Left forelimb (tissue), 1 donor: ENCODE measurements around the gene LMO1.
A peak's percentile ranks its signal among the peaks of the same experiment; 100 is the strongest.

Experiments
- DNase-seq: peaks from one replicate; pipeline ENCODE4 v3.0.0-alpha.2; 2018; ENCODE audit warnings: low spot score

LMO1 gene

DNA sequence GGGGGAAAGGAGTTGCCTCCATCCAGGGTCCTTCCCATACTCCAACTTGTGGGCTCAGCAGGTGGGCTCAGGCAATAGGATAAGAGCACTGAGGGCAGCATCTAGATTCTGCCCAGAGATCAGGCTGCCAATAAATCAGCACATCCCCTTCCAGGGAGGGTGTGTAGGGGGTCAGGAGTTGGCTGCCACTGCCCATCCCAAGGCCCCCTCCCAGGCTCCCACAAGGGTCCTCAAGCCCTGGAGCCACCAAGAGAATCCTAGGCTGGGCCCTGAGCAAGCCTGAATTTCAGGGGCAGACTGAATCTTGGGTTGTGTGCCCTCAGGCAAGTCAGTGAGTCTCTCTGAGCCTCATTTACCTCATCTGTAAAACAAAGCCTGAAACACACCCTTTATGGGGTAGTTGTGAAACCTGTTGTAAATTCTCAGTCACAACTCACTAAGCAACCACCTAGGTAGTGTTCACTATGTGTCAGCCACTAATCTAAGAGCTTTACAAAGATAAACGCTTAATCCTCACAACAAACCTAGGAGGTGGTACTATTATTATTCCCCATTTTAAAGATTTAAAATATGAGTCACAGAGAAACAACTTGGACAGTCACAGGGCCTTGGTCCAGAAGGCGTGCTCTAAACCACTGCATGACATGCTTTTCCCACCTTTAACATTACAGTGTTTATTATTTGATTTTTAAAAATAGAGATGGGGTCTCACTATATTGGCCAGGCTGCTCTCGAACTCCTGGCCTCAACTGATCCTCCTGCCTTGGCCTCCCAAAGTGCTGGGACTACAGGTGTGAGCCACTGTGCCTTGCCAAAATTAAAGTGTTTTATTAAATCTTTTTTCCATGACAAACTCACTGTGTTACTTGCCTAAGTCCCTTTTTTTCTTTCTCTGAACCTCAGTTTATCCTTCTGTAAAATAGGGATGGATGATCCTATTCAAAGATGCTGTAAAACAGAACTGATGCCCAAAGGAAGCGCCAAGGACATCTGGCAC, 36.2 kb downstream of the LMO1 start:
- no peak for DNase-seq

DNA sequence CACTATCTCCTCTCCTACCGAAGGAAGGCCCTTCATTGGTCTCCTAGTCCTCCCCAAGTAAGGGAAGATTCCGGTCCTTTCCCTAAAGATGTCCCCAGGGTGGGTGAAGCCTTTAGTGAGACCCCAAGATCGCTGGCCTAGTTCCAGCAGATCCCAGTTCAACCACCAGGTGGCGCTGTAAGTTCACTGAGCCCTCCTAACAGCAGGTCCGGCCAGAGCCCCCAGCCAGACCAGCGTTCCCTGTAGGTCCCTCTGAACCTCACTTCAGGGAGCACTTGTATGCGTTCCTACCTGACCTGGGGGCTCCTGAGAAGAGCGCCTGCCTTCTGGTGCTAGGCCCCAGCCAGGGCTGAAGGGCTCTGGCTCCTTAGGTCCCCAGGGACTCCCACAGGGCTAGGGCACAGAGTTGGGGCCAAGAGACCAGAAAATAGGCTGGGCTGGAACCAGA, 38.1 kb downstream of the LMO1 start:
- peak; percentile 84 for DNase-seq

DNA sequence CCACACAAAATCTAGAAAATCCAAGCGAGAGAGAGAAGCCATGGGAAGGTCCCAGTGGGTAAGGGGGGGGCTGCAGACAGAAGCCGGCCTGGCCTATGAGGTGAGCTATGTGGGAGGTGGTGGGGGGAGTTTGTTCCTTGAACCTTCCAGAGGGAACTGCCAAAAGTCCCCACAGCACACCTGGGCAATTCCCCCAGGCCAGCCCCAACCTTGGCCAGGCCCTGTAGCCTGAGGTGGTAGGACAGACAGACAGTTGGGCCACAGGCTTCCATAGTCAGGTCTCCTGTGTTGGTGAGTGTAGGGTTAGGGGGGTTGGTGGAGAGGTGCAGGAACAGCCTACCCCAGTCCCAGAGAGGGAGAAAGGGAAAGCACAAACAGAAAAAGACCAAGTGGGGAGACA, 39.0 kb downstream of the LMO1 start:
- no peak for DNase-seq

DNA sequence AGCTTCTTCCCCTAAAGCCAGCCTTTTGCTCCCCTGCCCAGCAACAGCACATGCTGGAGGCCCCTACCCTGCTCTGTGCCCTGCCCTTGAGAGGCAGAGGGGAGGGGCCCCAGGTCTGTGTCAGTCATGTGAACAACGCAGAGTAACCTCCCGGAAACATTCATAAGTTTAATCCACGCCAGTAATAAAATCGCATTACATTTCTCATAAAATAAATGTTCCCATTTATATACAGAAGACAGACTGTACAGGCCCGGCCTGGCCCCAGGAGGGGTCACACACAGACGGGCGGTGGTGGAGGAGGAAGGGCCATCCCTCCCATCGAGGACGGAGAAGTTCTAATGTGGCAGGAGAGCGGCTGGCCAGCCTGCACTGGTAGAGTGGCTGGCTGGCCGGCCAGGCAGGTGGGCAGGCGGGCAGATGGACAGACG, 39.5 kb downstream of the LMO1 start:
- no peak for DNase-seq

DNA sequence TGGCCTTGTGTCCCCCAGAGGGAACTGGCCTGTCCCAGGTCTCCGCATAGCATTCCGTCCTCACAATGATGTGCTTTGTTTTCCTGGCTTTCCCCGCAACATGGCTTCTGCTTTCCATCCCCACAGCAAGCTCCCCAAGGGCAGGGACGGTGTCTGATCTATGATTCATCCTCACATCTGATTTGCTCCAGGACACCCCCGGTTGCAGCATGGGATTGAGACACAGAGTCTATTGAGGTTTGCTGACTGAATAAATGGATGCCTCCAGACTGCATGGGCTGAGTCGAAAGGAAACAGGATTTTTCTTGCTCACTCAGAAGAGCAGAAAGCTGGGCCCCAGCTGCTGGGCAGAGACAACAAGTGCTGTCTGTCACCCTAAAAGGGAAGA, 40.2 kb downstream of the LMO1 start:
- DNase-seq = no peak

DNA sequence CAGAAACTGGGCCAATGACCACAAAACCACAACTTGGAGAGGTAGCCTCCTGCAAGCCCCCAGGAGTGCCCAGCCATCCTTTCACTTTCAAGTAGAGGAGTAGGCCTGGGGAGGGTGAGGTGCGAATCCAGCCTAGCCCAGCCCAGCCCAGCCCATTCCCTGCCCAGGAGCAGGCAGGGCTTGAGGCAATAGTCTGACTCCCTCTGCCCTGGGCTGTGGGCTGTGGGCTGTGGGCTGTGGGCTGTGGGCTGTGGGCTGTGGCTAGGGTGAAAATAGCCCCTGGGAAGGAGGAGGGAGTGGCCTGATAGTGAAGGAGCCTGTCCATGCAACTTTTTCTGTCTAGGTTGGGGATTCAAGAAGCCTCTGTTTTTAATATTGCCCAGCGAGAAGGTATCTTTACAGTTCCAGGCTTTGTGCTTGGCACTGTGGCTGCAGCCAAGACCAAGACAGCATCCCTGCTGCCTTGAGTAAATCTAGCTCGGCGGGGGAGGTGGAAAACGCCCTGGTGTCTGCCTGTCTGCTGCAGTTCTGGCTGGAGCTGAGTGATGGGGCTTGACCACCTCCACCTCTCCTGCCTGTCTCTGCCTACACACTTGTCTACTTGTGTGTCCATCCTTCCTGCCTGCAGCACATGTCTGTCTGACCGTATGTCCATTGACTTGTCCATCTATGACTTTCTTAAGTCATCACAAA, 40.7 kb downstream of the LMO1 start:
- DNase-seq = no peak

DNA sequence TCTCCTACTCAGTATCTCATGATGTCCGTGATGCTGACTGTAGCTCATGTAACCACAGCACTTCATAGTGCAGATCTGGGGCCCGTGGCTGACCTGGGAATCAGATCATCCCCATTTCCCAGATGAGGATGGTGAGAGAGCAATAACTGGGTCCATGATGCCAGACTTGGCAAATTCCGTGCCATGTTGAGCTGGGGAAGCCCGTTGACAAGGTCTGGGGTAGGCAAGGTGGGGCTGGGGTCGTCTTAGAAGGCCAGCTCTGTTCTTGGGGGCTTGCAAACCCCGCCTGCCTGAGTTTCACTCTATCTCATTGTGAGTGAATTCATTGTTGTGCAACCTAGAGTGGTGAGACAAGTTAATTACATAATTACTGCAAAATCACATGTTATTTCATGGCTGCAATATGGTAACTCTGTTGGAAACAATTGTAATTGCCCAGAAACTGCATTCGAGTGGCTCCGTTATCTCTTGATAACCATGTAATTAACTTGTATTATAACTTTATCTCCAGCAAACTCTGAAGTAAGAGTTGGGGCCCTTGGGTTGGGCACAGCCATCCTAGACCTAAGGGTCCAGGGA, 41.7 kb downstream of the LMO1 start:
- DNase-seq = no peak

DNA sequence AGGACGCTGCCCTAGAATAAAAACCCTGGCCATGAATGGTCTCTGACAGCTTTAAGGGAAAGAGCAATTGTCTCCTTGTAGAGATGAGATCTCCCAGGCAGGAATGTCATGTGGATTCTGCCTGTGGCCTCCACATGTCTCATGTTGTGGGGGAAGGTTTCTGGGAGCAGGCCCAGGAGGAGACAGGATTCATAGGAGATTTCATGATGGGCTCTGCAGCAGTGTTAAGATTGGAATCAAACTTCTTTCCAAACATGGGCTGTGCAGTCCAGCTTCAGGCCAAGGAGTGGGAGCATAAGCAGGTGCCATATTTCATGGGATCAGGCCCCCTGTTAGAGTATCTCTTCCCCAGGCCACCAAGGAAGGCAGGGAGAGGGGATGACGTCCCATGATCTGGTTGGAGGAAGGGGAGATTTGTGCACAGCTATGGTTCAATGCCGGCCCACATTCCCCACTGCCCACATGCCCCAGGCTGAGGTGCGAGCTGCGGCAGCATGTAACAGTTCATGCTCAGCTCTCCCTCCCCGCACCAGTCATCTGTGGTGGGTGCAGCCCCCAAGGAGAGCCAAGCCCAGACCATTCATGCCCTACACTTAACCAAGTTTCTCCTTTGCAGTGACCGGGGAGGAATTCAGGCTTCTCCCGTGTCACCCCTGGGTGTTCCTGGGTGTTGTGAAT, 42.5 kb downstream of the LMO1 start:
- DNase-seq = no peak

DNA sequence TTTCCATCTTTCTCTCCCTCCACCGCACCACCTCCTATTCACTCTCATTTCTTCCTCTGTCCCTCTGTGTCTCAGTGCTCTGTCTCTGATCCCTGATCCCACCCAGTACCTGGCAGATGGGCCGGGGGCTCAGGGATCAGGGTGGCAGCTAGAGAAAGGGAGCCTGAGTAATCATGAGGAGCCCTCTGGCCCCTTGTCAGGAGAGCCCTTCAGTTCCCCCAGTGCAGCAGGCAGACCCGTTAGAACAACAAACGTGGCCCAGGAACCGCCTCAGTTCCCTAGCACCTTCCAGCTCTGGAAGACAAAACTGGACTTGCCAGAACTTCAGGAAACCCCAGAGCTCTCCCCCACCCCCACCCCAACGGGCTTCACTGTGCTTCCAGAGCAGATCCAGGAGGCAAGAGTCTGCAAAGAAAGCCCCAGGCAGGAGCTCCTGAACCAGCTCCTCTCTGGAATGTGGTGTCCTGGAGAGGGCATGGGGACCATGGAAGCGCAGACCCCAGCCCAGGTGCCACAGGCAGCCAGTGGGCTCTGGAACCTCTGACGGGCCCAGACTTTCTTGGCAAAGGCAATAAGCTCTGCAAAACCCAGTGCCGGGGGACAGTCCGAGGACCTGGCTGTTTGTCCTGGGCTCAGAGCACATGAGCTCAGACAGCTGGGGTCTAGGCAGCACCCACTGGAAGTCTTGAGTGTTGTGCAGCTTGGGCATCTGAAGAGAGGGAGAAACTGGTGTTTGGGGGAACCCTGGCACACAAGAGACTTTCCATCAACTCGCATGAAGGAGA, 43.2 kb downstream of the LMO1 start:
- no peak for DNase-seq

DNA sequence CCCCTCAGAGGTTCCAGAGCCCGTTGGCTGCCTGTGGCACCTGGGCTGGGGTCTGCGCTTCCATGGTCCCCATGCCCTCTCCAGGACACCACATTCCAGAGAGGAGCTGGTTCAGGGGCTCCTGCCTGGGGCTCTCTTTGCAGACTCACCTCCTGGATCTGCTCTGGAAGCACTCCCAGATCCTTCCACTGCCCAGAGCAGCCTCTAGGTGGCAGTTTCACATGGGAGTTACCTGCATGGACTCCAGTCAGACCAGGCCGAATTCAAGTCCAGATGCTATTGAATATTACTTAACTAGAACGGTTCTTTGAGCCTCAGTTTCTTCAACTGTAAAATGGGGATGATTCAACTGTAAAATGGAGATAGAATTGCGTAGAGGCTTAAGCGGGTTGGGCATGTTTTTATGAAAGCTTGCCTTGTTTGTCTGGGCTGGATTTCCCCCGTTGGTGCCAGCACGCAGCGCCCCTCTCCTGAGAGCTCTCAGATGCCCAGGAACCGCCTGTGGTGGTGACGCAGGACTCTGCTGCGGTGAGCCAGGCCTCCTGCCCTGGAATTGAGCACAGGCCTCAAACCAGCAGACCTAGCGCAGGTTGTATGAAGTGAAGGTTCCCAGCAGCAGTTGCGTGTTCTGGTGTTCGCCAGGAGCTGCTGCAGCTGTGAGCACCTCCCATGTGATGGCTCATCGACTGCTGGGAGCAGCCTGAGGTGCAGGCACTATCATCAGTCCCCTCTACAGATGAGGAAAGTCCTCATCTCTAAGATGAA, 44.2 kb downstream of the LMO1 start:
- no peak for DNase-seq

DNA sequence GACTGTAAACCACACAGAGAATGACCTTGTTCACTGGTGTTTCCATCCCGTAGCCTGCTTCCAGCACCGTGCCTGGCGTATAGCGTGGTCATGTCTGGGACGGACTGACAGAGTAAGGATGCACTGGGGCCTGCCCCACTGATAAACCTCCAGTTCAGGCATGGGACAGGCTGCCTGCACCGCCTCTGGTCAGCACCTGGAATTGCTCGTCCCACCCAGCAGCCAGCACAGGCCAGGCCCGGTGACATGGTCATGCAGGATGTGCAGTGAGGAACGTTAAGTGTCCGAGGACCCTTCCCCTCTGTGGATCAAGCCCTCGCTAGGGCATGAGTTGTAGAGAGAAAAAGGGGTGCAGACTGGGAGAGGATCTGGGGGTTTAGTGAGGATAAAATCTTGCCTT, 44.8 kb downstream of the LMO1 start:
- DNase-seq = no peak

DNA sequence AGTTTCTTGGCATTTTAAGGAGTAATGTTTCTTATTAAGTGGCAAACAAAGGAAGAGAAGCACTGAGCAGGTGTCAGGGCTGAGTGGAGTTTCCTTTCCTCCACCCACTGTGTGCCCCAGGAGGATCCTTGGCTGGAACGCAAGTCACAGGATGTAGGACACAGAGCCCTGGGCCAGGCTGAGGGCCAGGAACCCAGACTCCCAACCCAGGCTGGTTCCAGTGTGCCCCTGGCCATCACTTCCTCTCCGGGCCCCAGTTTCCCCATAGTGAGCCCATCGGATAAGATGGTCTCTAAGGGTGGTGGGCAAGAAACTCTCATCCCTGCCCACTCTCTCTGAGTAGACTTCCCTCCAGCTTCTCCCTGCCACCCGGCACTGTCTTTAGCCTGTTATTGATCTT, 45.3 kb downstream of the LMO1 start:
- no peak for DNase-seq

DNA sequence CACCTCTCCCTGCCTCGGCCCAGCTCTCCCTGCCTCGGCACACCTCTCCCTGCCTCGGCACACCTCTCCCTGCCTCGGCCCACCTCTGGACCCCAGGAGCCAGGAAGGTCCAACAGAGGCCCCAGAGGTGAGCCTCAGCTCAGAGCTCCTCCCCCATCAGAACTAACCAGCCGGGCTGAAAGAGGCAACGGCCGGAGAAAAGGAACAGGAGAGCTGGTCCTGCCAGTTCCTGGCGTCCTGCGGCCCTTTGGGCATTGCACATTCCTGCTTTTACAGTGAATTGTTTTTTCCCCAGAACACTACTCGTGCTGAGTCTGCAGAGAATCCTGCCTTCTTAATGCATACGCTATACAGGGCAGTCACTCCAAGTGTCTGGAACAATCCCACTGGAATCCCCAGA, 45.8 kb downstream of the LMO1 start:
- DNase-seq = no peak

DNA sequence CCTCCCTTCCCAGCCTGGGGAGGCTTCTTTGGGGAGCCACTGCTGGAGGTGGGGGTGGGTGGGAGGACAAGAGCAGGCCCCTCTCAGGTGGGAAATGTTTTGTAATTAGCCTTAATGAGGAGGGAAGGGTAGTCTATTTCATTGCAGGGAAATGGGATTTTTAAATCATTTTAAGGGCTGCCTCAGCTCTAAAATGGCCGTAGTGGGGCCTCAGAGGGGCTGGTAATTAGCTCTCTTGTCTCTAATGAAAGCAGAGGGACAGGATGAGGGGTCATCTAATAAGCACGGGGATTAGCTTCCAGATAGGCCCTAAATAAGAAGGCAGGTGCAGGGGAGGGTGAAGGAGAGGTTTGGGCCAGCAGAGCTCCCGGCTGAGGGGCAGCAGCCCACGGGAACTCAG, 46.5 kb downstream of the LMO1 start:
- DNase-seq = no peak

DNA sequence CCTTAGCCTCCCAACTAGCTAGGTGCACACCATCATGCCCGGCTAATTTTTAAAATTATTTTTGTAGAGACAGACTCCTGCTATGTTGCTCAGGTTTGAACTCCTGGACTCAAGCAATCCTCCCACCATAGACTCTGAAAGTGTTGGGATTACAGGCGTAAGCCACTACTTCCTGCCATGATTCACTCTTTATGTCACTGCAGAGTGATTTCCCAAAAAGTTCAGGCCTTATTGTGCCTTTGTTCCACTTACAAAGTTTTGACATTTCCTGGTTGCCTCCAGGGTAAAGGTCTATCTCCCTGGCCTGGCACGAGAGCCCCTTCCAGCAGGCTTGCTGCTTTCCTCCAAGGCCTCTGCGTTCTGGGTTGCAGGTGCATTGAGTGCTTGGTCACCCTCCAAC, 50.3 kb downstream of the LMO1 start:
- DNase-seq = no peak

DNA sequence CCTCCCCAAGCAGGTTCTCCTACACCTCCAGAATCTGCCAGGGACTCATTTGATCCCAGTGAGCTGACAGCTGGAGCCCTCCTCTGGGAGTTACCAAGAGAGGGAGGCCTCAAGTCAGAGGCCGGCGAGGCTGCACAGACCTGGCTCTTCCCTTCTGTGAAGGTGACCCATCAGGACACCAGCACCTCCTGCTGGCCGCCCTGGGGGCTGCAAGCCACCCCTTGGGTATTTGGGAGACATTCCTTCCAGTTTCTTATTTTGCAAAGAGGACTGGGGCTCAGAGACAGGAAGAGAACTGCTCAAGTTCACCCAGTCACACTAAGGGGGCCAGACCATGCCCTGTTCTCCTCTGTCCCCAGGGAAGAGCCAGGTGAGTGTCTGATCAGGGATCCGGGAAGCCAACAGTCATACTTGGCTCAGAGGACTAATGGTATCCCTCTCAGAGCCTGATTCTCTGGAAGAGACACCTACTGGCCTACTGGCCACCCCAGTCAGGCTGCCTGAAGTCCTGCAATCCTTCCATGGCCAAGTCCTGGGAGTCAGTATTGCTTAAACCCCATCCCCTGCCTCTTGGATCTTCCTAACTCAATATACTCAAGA, 54.4 kb downstream of the LMO1 start:
- no peak for DNase-seq

DNA sequence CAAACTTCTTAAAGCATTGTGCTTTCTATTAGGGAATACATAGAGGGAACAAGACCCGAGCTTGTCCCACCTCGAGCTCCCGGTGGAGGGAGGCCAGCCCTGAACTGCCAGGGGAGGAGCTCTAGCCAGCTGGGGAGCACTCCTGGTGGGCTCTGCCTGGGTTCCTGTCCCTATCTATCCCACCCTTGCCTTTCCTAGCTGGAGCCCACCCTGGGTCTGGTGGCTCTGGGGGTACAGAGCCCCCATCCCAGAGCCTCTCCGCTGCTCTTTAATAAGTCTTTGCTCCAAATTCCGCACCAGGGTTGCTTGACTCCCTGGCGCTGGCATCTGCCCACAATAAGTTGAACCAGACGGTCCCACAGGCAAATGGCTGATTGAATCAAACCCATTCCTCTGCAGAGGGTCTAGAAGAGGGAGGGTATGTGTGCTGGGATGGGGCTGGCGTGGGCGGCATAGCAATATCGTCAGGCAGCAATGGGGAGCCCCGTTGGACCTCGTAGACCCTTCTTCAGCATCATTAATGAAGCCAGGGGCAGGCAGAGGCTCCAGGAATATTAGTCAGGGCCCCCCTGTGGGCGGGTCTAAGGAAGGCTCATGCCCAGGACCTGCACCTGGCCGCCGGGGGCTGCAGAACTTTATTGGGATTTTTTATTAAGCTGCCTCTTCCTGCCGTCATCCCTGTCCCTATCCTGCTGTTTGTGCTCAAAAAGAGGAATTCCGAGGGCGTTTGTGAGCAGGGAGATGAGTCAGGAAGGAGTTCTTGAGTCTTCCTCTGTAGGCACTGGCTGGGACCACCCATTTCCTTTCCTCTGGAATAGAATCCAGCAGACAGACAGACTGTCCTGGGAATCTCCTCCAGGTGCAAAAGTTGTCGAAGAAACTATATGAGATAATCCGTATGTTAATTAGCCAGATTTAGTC, 56.3 kb downstream of the LMO1 start:
- peak; percentile 46 for DNase-seq

DNA sequence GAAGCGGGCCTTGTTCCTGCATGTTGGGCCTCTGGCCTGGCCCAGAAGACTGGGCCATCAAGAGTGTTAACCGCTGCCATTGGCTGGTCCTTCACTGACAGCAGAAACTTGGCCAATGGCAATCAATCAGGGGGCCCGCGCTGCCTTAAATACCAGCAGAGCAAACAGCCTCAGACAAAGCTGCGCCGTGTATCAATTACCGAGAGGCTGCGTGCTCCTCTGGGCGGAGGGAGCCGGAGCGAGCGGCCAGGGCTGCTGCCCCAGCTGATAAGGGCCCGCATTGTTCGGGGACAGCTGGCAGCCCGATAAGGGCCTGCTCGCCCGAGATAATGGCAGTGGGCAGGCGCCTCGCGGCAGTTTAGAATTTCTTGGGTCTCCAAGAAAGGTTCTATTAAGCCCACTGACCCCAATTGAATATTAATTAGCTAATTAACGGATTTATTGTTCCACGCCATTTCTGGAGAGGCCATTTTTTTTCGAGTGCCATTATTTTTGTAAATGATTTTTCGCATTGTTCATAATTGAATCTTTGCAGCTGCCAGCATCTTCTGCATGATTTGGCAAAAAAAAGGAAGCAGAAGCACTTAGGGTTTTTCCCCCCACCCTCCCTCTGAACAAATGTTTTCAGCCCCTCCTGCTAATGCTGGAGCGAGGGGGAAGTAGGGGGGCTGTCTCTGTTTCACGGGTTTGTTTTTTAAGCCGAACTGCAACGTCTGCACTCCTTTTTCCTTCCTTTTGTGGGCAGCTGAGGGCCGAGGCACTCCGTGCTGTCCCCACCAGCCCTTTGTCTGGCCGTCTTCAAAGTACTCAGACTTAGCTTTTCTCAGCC, 57.2 kb downstream of the LMO1 start:
- DNase-seq = peak; percentile 72
